NCI-H1694 treated with DMSO at 0.1 percent for 48 hours (cell line): ENCODE measurements around the gene ZNF235.
"Not testable (repeated sequence)": the region's sequence is repeated elsewhere in the genome, so short reads cannot be mapped to it uniquely, and the experiment has no call there.

Source experiments
- DNase-seq: peaks from one replicate; lab custom pipeline; 2025; lab: John Stamatoyannopoulos, UW

Gene ZNF235

GRCh38 chr19:44304659-44305193 is at the start of gene ZNF235:
Gene ZNF235, minus strand, starts transcription at chr19:44305025. Its CDS starts 1,621 bp downstream, at chr19:44303404.
- peak; percentile 85 for DNase-seq

DNA sequence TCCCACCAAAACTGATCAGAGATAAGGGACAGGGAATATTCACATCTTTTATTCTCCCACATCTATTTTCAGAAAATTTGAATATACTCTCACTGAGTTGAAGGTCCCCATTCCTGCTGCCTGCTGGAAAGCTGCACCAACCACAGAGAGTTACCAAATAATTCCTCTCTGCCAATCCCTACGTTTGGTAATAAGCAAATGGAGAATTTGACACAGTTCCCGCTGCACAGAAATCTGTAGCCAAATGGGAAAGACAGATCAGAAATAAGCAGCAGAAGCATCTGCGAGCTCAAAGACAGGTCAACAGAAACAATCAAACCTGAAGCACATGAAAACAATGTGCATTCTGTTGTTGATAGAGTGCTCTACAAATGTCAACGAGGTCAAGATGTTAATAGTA is 41.7 kb upstream of the ZNF235 start:
- no peak for DNase-seq

DNA sequence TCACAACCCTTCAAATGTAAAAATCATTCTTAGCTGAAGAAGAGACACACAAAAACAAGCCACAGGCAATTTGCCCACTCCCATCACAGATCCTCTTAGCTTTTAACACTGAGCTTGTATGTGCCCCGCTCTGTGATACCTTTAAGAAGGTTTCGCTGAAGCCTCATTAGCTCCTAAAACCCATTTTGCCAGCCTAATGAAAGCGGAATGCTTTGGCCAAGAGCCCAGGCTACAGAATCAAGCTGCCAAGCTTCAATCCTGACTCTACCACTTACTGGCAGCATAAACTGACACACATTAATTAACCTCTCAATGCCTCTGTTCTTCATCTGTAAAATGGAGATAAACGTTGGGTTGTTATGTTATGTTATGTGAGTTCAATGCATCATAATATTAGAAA is 41.1 kb upstream of the ZNF235 start:
- DNase-seq = peak; percentile 5

DNA sequence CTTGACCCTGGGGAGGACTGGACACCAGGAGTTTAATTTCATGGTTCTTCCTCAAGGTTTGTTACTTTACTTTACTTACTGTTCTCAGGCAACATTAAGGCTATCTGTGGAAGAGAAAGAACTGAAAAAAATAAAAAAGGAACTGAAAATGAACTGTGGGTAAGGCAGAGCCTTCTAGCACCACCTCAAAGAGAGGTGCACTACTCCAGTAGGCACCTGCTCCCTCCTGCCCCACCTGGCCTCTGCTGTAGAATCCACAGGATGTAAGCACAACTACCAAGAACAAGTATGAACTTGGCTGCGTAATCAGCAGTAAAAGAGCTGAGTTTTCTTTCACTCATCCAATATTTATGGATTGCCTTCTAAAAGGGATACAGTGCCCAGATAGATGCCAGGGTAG is 39.4 kb upstream of the ZNF235 start:
- DNase-seq = no peak

DNA sequence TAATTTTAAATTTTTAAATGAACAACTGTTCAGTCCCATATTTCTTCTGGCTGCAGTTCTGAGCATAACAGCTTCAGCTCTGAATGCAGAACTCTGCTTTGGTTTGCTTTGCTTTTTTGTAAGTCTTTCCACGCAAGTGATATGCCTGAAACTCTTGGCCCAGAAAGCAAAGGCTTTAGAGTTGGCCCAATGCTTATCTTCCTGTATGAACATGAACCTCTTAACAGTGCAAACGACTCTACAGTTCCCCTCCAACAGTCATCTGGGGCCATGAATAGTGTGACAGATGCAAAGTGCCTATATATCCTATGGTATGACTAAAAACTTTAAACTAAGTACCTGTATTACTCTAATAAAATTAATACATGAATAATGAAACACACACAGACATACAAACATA is 37.0 kb upstream of the ZNF235 start:
- no peak for DNase-seq

GRCh38 chr19:44334639-44335038 is 29.8 kb upstream of the ZNF235 start:
- DNase-seq = not testable (repeated sequence)

- DNase-seq = no peak
Observed at GRCh38 chr19:44332145-44332544, 27.3 kb upstream of the ZNF235 start.

DNA sequence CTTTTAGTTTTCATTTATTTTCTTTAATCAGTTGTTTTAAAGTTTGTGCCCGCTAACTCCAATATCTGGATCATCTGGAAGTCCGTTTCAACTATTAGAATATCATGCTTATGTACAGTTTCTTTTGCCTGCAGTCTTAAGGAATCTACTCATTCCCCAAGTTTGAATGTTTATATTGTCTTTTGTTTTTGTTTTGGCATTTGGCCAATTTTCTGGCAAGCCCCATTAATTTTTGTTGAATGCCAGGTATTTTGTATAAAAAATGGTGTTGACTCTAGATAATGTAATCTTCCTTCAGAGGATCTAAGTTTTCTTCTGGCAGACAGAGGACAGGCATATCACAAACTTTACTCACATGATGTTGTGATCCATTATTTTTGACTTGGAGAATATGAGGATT is 11.1 kb upstream of the ZNF235 start:
- DNase-seq = no peak

DNA sequence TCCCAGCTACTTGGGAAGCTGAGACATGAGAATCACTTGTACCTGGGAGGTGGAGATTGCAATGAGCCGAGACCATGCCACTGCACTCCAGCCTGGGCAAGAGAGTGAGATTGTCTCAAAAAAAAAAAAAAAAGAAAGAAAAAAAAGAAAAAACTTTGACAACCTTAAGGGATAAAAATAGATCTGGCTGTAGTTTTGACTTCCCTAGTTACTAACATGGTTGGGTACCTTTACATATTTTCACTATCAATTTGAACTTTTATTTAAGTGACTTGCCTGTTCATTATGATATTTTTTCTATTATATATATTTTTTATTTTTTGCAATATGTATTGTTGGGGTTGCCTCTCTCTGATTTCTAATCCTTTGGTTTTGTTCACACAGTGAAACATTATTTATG is 8.4 kb upstream of the ZNF235 start:
- no peak for DNase-seq

GRCh38 chr19:44308011-44308410 is 3.2 kb upstream of the ZNF235 start:
- DNase-seq = no peak

DNA sequence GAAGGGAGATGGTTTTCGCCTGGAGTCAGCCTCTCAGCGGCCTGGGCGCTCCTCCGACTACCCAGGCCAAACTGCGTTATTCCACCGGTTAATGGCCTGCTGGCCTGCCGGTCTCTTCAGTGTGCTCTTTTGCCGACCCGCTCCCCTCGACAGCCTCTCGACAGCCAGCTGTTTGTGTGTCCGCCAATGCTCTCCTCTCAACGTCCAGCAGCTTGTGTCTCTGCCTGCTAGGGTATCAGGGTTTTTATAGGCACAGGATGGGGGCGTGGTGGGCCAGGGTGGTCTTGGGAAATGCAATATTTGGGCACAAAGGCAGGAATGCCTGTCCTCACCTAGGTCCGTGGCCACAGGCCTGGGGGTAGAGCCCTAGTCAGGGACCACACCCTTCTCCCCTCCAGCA is 1.5 kb upstream of the ZNF235 start:
- DNase-seq = no peak

- no peak for DNase-seq
Observed at GRCh38 chr19:44305457-44305856, 632 bp upstream of the ZNF235 start.

DNA sequence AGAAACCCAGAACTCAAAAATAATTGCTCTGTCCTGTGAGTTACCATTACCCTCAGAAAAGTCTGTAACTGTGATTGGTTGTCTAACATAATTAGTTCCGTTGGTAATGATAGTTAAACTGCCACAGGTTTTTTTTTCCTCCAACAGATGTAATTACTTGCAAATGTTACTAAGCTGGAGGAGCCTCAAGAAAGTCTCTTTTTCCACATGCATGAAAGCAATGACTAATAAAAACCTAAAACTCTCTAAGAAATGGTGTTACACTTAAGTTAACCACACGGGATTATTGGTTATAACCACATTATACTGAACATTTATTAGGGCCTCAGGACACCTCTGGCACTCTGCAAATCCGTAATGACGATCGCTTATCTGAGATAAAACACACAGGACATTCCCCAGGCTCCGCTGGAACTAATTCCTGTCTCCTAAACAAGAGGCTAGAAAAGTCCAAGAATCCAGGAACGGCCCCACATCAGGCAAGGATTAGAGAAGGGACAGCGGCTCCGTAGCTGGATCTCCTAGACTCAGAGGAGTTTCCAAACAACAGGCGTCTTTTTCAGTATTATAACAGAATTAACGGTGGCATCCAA is 753 bp downstream of the ZNF235 start:
- DNase-seq = no peak

DNA sequence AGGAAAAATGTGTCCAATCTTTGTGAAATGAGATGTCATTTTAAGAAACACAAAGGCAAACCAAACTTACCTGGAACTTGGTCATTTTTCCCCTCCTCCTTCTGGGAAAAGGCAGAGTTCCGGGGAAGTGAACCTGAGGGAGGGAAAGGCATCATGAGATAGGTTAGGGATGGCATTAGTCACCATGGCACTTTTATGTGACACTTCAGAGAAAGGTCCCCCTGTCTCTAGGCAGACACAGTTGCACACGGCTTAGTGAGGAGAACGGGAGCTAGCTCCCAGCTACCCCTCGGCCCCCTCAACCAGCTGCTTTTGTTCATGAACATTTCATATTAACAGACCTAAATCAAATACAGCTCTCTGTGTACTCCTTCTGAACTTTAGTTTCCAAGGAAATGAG is 1.5 kb downstream of the ZNF235 start:
- DNase-seq = no peak

- DNase-seq = no peak
Observed at GRCh38 chr19:44284968-44285367, 19.9 kb downstream of the ZNF235 start.

DNA sequence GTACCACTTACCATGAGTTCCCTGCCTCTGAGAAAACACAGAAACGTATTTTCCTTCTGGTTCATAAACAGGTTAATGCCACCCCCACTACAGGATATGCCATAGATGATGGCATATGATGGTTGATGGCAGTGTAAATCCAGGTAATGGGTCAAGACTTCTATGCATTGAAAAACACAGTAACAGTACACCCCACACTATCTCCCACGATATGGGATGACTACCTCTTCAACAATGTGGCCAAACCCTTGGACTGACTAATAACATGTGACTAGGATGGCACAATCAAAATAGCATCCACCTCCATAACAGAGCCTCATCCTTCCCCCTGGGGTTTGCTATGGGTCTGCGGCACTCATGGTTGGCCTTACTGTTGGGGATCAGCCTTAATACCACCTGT is 22.0 kb downstream of the ZNF235 start:
- DNase-seq = no peak

DNA sequence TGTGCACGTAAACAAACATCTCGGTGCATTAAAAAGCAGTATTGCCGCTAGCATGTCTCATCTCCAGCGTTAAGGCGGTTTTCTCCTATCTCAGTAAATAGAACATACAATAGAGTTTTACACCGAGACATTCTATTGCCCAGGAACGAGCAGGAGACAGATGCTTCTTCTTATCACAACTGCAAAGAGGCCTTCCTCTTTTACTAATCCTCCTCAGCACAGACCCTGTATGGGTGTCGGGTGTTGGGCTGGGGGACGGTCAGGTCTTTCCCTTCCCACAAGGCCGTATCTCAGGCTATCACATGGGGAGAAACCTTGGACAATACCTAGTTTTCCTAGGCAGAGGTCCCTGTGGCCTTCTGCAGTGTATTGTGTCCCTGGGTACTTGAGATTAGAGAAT is 23.9 kb downstream of the ZNF235 start:
- DNase-seq = no peak

DNA sequence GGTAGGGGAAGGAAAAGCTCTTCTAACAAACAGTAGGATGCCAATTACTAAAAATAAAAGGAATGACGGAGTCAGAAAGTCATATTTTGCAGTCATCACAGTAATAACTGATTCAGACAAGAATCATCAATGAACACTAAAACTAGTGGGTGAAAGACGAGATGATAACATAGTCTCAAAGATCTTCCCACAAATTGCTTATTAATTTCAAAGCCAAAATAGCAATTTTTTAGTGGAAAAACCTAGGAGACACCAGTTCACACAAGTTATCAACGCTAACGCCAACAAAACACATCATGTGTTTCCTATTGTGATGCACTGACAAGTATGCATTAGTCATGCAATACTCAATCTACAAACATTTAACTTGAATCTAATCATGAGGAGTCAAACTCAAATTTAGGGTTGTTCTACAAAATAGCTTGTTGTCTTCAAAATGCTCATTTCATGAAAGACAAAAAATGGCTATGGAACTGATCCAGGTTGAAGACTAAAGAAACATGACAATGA is 26.6 kb downstream of the ZNF235 start:
- no peak for DNase-seq

DNA sequence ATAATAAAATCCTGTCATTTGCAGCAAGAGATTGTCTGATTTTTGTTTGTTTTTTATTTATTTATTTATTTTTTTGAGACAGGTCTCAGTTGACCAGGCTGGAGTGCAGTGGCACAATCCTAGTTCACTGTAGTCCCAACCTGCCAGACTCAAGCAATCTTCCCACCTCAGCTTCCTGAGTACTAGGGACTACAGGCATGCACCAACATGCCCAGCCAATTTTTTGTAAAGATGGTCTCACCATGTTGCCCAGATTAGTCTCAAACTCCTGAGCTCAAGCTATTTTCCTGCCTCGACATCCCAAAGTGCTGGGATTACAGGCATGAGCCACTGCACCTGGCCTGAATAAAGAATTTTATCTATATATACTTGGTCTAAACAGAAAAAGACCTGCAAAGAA is 27.5 kb downstream of the ZNF235 start:
- no peak for DNase-seq

- DNase-seq = no peak
Observed at GRCh38 chr19:44260695-44261446, 44.0 kb downstream of the ZNF235 start.

- no peak for DNase-seq
Observed at GRCh38 chr19:44260343-44260681, 44.5 kb downstream of the ZNF235 start.

- no peak for DNase-seq
Observed at GRCh38 chr19:44258835-44259413, 45.9 kb downstream of the ZNF235 start.

DNA sequence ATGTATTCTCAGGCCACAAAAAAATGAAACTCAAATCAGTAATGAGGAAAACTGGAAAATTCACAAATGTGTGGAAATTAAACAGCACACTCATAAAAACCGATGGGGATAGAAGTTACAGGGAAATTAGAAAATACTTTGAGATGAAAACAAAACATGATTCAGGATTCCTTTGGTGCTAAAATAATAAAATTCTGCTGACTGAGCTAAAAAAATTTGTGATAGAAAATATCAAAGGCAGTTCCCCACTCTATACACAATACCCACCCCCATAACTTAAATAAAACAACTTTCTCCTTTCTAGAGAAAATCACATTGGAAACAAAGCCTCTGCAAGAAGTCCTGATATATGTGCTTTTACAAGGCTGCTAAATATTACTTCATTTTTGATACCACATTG is 46.7 kb downstream of the ZNF235 start:
- no peak for DNase-seq
